Ovary (tissue), 9 donors: ENCODE measurements around the gene UGT2A3. TPM values are rescaled to one million over a fixed set of nuclear protein-coding genes. Genes with fewer than 3 reads are reported as not detected.

Experiments used
- DNase-seq, 5 donors: peaks; one replicate each; pipeline ENCODE4 v3.0.0-alpha.2; 2019 to 2020
- H3K27ac ChIP-seq, 2 donors: fragments of 200-600 bp; one replicate each; pipeline versions ENCODE4 v1.5.1 to v1.8.0; 2019 to 2022
- H3K27me3 ChIP-seq: fragments of 200-600 bp; one replicate; pipeline ENCODE4 v1.8.0; 2022
- H3K36me3 ChIP-seq: fragments of 200-600 bp; sonication (generic); one replicate; pipeline ENCODE4 v1.5.1; 2019
- H3K4me1 ChIP-seq: one replicate; pipeline ENCODE4 v1.8.1; 2013; ENCODE audit warnings: mild to moderate bottlenecking, moderate library complexity; ENCODE audit not compliant: insufficient read depth
- H3K4me3 ChIP-seq: fragments of 200-600 bp; sonication (generic); one replicate; pipeline ENCODE4 v1.5.1; 2017
- H3K9me3 ChIP-seq, 2 donors: fragments of 200-600 bp in 1 of 2; sonication (generic) in 1 of 2; one replicate each; pipeline versions ENCODE4 v1.5.1 to v1.8.1; 2013 to 2019; ENCODE audit warnings: mild to moderate bottlenecking in 1 of 2, moderate library complexity in 1 of 2
- EP300 ChIP-seq: sonication (generic); formaldehyde crosslinking; IDR thresholded peaks from one replicate; pipeline ENCODE4 v1.6.1; 2017; ENCODE audit warnings: antibody characterized with exemption
- POLR2A ChIP-seq: fragments of 450-650 bp; IDR thresholded peaks from one replicate; pipeline ENCODE4 v1.6.1; 2017; ENCODE audit warnings: antibody characterized with exemption, mild to moderate bottlenecking, moderate library complexity
- WGBS, 3 donors: extraction: QIAGEN DNeasy Blood & Tissue Kit in 1 of 3; methylation state at CpG; one replicate each; pipeline versions ENCODE4 v1.1.5 to v1.1.7; 2013 to 2017; 5-methylcytosine and 5-hydroxymethylcytosine counted together
- intact Hi-C, 4 donors: fragments of 100-400 bp; cut with DNase I; formaldehyde crosslinking; loops; one replicate each; pipeline versions ENCODE4 v1.11.0 to v1.15.1; 2022 to 2023
- polyA plus RNA-seq, 2 donors: library from polyadenylated mRNA; stranded (reverse); fragments of 200-250 nt in 1 of 2; fragments of 350-450 nt in 1 of 2; fragmentation: Illumina TruSeq in 1 of 2; extraction: RNeasy Lipid Tissue Mini Kit (QIAGEN cat#74804) in 1 of 2; gene quantifications; one replicate each; pipeline ENCODE4 v1.2.3, GENCODE V29; 2013 to 2014
- total RNA-seq, 7 donors: library from RNA; depleted of rRNA in 2 of 7; stranded (reverse); fragments of >200 nt in 2 of 7; fragmentation: NEBNext Ultra II Directional in 3 of 7; extraction: Animal tissue kit (Norgen Biotek cat#: 25700) in 3 of 7; gene quantifications; one replicate each; pipeline versions ENCODE4 v1.1.0 to v1.2.4, GENCODE V29; 2016 to 2023
- TF ChIP-seq, protein P1 (sequence below), 3 donors: fragments of 450-650 bp in 2 of 3; fragments of 200-600 bp in 1 of 3; IDR thresholded peaks; one replicate each; pipeline versions ENCODE4 v1.5.1 to v1.8.0; 2016 to 2022; ENCODE audit warnings: antibody characterized with exemption in 3 of 3, mild to moderate bottlenecking in 1 of 3
- donor health status: DM: no; HTN: no; CAD: no; lungs with moderate emphysema.
- donor health status: DM: no; HTN: no; CAD: no.
- donor health status: Bipolar disorder and iron deficiency.
- donor health status: DM: yes; HTN: yes; CAD: no.
- donor health status: DM: no; HTN: no; CAD: no.
- donor health status: DM: yes; HTN: yes; CAD: no.

UGT2A3 gene
- total and polyA plus RNA-seq, 9 donors: 0.08 to 0.60 (median 0.15) TPM; not detected in 6

GRCh38 chr4:68985442-68985841 is 33.8 kb upstream of the UGT2A3 start:
- DNase-seq: no peak
- WGBS, 3 donors: 74 to 85% (median 82%) methylated on average over 1 of the region's 1 CpG
- H3K27me3 ChIP-seq: no peaks in the 10 kb centered on the region
- TF ChIP-seq POLR2A (no peak), EP300 (no peak)
- TF ChIP-seq, protein P1, sequence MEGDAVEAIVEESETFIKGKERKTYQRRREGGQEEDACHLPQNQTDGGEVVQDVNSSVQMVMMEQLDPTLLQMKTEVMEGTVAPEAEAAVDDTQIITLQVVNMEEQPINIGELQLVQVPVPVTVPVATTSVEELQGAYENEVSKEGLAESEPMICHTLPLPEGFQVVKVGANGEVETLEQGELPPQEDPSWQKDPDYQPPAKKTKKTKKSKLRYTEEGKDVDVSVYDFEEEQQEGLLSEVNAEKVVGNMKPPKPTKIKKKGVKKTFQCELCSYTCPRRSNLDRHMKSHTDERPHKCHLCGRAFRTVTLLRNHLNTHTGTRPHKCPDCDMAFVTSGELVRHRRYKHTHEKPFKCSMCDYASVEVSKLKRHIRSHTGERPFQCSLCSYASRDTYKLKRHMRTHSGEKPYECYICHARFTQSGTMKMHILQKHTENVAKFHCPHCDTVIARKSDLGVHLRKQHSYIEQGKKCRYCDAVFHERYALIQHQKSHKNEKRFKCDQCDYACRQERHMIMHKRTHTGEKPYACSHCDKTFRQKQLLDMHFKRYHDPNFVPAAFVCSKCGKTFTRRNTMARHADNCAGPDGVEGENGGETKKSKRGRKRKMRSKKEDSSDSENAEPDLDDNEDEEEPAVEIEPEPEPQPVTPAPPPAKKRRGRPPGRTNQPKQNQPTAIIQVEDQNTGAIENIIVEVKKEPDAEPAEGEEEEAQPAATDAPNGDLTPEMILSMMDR (IDR thresholded peaks at IDR 0.05): no peak
- H3K4me1 ChIP-seq: no peaks in the 10 kb centered on the region
- intact Hi-C loops: no loop called here
- H3K4me3 ChIP-seq: no peak overlapping the region
- H3K27ac ChIP-seq: no peak overlapping the region
- H3K9me3 ChIP-seq: no peaks in the 10 kb centered on the region
- no peaks in the 10 kb centered on the region for H3K36me3 ChIP-seq

GRCh38 chr4:68984947-68985346 is 33.3 kb upstream of the UGT2A3 start:
- intact Hi-C loops: no loop called here

GRCh38 chr4:68963374-68963773 is 11.8 kb upstream of the UGT2A3 start:
- Histone ChIP-seq H3K27ac (no peak overlapping the region), H3K4me1 (no peaks in the 10 kb centered on the region), H3K27me3 (no peaks in the 10 kb centered on the region), H3K4me3 (no peak overlapping the region), H3K9me3 (no peaks in the 10 kb centered on the region), H3K36me3 (no peaks in the 10 kb centered on the region)
- TF ChIP-seq, protein P1 (IDR thresholded peaks at IDR 0.05): no peak
- TF ChIP-seq POLR2A (no peak), EP300 (no peak)
- intact Hi-C loops: no loop called here
- no peak for DNase-seq
- 8 to 15% (median 12%) methylated on average over 2 of the region's 2 CpGs for WGBS, 3 donors

More at GRCh38 chr4:68984947-68985346, 33.3 kb upstream of the UGT2A3 start:
- no peaks in the 10 kb centered on the region for H3K36me3 ChIP-seq
- no peaks in the 10 kb centered on the region for H3K4me1 ChIP-seq
- WGBS, 3 donors: 74 to 92% (median 91%) methylated on average over 2 of the region's 2 CpGs
- H3K27ac ChIP-seq: no peak overlapping the region
- no peaks in the 10 kb centered on the region for H3K9me3 ChIP-seq
- TF ChIP-seq, protein P1 (IDR thresholded peaks at IDR 0.05): no peak
- TF ChIP-seq POLR2A (no peak), EP300 (no peak)
- no peak overlapping the region for H3K4me3 ChIP-seq
- H3K27me3 ChIP-seq: no peaks in the 10 kb centered on the region
- no peak for DNase-seq

DNA sequence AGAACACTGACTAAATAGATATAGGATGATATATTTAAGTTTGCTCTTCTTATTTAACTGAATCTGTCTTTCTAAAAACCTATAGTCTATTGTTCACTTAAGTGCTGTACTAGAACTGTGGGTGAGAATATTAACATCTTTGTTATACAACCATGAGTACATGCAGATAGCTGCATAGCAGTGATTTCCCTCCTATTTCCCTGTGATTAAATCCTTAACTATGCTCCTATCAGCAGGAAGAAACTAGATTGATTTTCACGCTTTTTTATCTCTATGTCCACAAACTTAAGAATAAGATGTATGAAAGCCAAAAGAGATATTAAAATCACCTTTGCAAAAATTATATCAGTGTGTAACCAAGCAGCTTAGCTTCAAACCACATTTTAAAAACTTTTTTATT is 11.3 kb upstream of the UGT2A3 start:
- 19 to 25% (median 19%) methylated on average over 1 of the region's 1 CpG for WGBS, 3 donors
- Histone ChIP-seq H3K27ac (no peak overlapping the region), H3K36me3 (no peaks in the 10 kb centered on the region), H3K4me3 (no peak overlapping the region), H3K4me1 (no peaks in the 10 kb centered on the region), H3K9me3 (no peaks in the 10 kb centered on the region), H3K27me3 (no peaks in the 10 kb centered on the region)
- TF ChIP-seq, protein P1 (IDR thresholded peaks at IDR 0.05): no peak
- TF ChIP-seq EP300 (no peak), POLR2A (no peak)
- DNase-seq: no peak
- intact Hi-C loops: no loop called here
